Measurements from ENCODE around the gene CARD8. TPM values are rescaled to one million over a fixed set of nuclear protein-coding genes. Genes with fewer than 3 reads are reported as not detected.

CARD8 gene
- total RNA-seq, 4 donors from 2014 or later, result 33.7 to 54.0 (median 38.8) TPM

DNA sequence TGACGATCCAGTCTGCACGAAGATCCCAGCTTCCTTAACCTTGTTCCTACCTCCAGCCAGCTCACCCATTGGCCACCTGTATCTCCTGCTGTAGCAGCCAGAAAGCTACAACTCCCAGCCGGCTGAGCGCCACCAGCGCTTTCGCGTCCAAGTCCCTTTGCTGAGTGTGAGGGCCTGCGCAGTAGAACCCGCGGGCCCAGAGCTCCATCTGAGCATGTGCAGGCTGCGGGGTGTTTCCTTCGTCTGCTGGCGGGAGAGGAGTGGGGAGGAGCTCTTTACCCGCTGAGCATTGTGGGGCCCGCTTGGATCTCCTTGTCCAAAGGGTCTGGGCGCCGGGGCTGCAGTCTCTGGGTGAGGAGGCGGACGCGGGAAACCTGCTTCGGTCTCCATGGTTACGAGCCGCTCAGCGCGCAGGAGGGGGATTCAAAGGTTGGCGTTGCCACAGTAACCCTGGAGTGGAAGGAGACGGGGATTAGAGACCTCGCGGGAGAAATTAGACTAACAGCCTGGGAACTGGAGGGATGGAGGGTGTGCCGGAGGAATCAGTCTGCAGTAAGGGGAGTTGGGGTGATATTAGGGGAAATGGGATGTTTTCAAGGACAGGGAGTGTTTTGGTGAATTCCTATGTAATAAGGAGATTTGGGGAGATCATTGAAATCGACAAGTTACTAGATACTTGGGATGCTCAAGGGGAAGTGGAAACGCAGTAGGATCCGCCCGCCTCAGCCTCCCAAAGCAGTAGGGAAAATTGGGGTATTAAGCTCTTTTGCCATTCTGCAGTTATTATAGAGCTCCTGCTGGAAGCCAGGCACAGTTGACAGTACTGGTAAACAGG lies 51.7 kb downstream of the CARD8 start:
- 0% methylated on average over 34 of the region's 34 CpGs for WGBS, 2 donors
- Histone ChIP-seq H3K27me3 (no peaks in the 10 kb centered on the region), H3K36me3 (peaks cover 0 to 9% (median 0%) of the 10 kb centered on the region in 3 donors), H3K9me3 (no peaks in the 10 kb centered on the region), H3K4me1 (peaks cover 0 to 18% (median 11%) of the 10 kb centered on the region in 4 donors), H3K27ac (peak overlapping the region in 3 of 4 donors; percentile 73 to 82 (median 79)), H3K4me3 (peak overlapping the region; percentile 43 to 69 (median 66))
- TF ChIP-seq, protein P1, sequence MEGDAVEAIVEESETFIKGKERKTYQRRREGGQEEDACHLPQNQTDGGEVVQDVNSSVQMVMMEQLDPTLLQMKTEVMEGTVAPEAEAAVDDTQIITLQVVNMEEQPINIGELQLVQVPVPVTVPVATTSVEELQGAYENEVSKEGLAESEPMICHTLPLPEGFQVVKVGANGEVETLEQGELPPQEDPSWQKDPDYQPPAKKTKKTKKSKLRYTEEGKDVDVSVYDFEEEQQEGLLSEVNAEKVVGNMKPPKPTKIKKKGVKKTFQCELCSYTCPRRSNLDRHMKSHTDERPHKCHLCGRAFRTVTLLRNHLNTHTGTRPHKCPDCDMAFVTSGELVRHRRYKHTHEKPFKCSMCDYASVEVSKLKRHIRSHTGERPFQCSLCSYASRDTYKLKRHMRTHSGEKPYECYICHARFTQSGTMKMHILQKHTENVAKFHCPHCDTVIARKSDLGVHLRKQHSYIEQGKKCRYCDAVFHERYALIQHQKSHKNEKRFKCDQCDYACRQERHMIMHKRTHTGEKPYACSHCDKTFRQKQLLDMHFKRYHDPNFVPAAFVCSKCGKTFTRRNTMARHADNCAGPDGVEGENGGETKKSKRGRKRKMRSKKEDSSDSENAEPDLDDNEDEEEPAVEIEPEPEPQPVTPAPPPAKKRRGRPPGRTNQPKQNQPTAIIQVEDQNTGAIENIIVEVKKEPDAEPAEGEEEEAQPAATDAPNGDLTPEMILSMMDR (IDR thresholded peaks at IDR 0.05), result no peak
- TF ChIP-seq EP300 (IDR thresholded peaks at IDR 0.05), result peak; percentile 53 to 81
- DNase-seq (ENCODE audit: low spot score in 2 of 2), result peak; percentile 78 to 82

DNA sequence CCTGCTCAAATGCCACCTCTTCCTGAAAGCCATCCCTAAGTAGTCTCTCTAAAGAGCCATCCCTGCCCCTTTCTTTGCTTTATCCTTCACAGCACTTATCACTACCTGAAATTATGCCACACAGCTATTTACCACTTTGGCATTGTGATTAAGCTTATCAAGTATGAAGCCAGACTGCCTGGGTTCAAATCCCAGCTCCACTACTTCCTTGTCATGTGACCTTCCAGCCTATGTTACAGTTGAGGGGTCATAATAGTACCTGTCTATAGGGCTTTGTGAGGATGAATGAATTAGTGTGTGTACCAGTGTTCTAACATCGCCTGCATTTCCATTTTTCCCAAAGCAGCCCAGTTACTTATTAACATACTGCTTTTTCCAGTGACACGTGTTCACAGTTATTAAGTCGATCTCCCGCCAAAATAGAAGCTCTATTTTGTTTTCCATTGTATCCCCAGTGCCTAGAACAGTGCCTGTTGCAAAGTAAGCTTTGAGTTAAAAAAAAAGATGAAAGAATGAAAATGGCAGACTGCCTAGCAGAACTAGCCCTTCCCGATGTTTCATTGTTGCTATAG lies 52.4 kb downstream of the CARD8 start:
- H3K27me3 ChIP-seq, result no peaks in the 10 kb centered on the region
- no peaks in the 10 kb centered on the region for H3K9me3 ChIP-seq
- 4 to 5% methylated on average over 5 of the region's 5 CpGs for WGBS, 2 donors
- peak overlapping the region; percentile 43 to 69 (median 66) for H3K4me3 ChIP-seq
- H3K36me3 ChIP-seq, result peaks cover 0 to 9% (median 0%) of the 10 kb centered on the region in 3 donors
- no peak for TF ChIP-seq EP300 (IDR thresholded peaks at IDR 0.05)
- TF ChIP-seq POLR2A (IDR thresholded peaks at IDR 0.05), result no peak
- TF ChIP-seq, protein P1 (IDR thresholded peaks at IDR 0.05), result no peak
- peaks cover 0 to 18% (median 11%) of the 10 kb centered on the region in 4 donors for H3K4me1 ChIP-seq
- peak overlapping the region in 3 of 4 donors; percentile 73 to 82 (median 79) for H3K27ac ChIP-seq
- no peak for DNase-seq (ENCODE audit: low spot score in 2 of 2)

DNA sequence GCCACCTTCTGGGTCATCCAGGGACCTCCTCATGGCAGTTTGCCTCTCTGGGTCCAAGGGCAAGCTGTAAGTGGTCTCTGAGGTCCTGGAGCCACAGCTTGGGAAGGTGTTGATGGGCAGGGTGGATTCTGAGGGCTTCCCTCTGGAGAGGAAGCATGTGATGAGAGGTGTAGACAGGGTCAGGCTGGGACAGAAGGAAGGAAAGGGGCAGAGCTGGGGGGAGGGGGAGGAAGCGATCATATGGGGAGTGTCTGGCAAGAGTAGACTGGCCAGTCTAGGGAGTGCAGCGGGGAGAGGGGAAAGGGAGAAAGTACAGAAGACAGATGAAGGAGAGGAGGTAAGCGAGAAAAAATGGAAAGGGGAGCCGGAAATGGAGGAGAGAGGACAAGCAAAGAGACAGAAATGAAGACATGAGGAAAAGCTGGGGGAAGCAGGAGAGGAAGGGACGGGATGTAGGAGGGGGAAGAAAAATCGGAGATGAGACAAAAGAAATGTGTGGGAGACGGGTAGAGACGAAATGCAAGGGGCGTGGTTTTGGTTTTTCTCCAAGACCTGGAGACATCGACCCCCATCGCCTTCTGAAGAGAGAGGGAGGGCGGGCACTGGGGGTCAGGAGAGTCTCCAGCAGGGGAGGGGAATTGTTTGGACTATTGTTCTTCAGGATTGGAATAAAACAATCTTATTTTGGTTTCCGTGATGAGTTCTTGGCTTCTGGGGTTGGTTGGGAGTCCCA lies 58.6 kb downstream of the CARD8 start:
- Histone ChIP-seq H3K4me1 (peaks cover 0 to 9% (median 0%) of the 10 kb centered on the region in 4 donors), H3K36me3 (peaks cover 0 to 27% (median 0%) of the 10 kb centered on the region in 3 donors), H3K27ac (no peak overlapping the region), H3K9me3 (no peaks in the 10 kb centered on the region), H3K27me3 (no peaks in the 10 kb centered on the region), H3K4me3 (no peak overlapping the region)
- TF ChIP-seq EP300 (IDR thresholded peaks at IDR 0.05) (no peak), POLR2A (IDR thresholded peaks at IDR 0.05) (no peak)
- TF ChIP-seq, protein P1 (IDR thresholded peaks at IDR 0.05), result no peak
- WGBS, 2 donors, result 22 to 39% methylated on average over 13 of the region's 13 CpGs
- no peak for DNase-seq (ENCODE audit: low spot score in 2 of 2)

DNA sequence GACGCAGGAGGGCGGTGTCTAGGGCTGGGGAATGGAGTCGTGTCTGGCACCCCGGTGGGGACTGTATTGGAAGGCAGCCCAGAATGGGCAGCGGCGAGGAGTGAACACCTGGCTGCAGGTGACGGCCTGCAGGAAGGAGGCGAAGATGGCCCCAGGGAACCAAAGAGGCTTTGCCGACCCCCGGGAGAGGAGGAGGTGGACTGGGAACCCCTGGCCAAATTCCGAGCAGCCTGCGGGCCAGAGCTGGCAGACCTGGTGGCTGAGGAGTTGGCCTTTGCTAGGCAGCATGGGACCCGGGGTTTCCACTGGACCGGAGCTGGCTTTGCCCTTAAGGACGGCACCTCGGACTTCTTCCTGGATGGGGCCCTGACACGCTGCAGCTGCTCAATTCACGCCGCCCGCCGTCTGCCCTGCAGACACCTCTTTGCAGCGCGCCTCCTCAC lies 59.4 kb downstream of the CARD8 start:
- Histone ChIP-seq H3K36me3 (peaks cover 0 to 34% (median 0%) of the 10 kb centered on the region in 3 donors), H3K9me3 (no peaks in the 10 kb centered on the region), H3K27me3 (no peaks in the 10 kb centered on the region), H3K4me3 (no peak overlapping the region), H3K27ac (no peak overlapping the region), H3K4me1 (peaks cover 0 to 9% (median 0%) of the 10 kb centered on the region in 4 donors)
- no peak for DNase-seq (ENCODE audit: low spot score in 2 of 2)
- TF ChIP-seq EP300 (IDR thresholded peaks at IDR 0.05), result no peak
- 71 to 77% methylated on average over 19 to 23 of the region's 23 CpGs for WGBS, 2 donors

Data from tibial nerve (tissue), 4 donors.